ENCODE data around the gene UCK1. TPM values are rescaled to one million over a fixed set of nuclear protein-coding genes. Genes with fewer than 3 reads are reported as not detected.

UCK1 gene
- total and polyA plus RNA-seq, 2 of the 13 experiments (the other 11 are each of a cell fraction or from before 2014, with no cell fraction given) = 11.0 to 24.1 TPM

DNA sequence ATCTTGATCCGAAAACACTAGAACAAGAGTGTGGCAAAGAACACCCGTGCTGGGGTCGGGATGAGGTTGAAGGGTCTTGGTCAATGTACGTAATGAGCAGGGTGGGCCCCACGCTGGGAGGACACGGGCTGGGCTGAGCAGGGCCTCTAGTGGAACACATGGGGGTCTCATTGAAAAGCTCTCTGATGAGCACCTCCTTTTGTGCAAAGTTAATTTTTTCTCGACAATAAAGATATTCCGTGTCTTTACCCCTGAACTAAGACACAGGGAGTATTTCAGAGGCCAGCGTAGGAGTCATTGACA lies 8.0 kb downstream of the UCK1 start:
- Histone ChIP-seq H3K9me3 (ENCODE audit: low read length) (no peaks in the 10 kb centered on the region), H3K27me3 (ENCODE audit: control insufficient read depth in 1 of 2, insufficient read depth in 2 of 2, low read length in 2 of 2) (no peaks in the 10 kb centered on the region), H3K4me2 (ENCODE audit: low read depth, low read length) (no peak overlapping the region), H2AFZ (ENCODE audit: low read length) (no peak overlapping the region), H3K79me2 (ENCODE audit: insufficient read depth, low read length) (no peaks in the 10 kb centered on the region), H3K4me3 (replicated peaks in 1 of 3; ENCODE audit: insufficient read depth in 1 of 3, low read depth in 2 of 3, low read length in 3 of 3) (no peak overlapping the region), H4K20me1 (ENCODE audit: insufficient read depth, low read length) (no peaks in the 10 kb centered on the region), H3K9ac (ENCODE audit: insufficient read depth, low read depth, low read length) (no peak overlapping the region), H3K4me1 (ENCODE audit: insufficient read depth, low read length) (no peaks in the 10 kb centered on the region), H3K36me3 (replicated peaks in 1 of 2; ENCODE audit: control insufficient read depth in 1 of 2, insufficient read depth in 2 of 2, low read length in 2 of 2) (peaks cover 19 to 48% of the 10 kb centered on the region in 2 experiments), H3K27ac (ENCODE audit: extremely low read length, insufficient read depth, low read length) (no peak overlapping the region)
- intact Hi-C loops (cut with micrococcal nuclease; ENCODE audit: unreplicated experiment) = no loop called here
- no TSS peak for BruUV-seq (replicated peaks)
- no peak for ATAC-seq
- POLR2A ChIA-PET = no interaction called here
- in situ Hi-C loops (cut with HindIII; ENCODE audit: extremely low pct_ligation_motif_present, low pct_unique_long_range_greater_than_20kb) = no loop called here
- no peak for FAIRE-seq
- no peak for DNase-seq (ENCODE audit: low spot score)
- no peak for TF ChIP-seq DNMT3B (CRISPR knock-in tag; conservative IDR thresholded peaks at IDR 0.05)
- TF ChIP-seq DR1 (CRISPR knock-in tag; IDR thresholded peaks at IDR 0.05) = no peak
- TF ChIP-seq POLR2G (IDR thresholded peaks at IDR 0.05; ENCODE audit: low read depth, low read length) = 0 out of 2 replicates have a peak, but pooled peaks have one; percentile 5
- no peak for TF ChIP-seq KLF9 (CRISPR knock-in tag; IDR thresholded peaks at IDR 0.05; ENCODE audit: low read depth)
- TF ChIP-seq SMAD1 (CRISPR knock-in tag; IDR thresholded peaks at IDR 0.05; ENCODE audit: borderline replicate concordance, low read depth) = no peak
- no peak for TF ChIP-seq ZNF317 (CRISPR knock-in tag; IDR thresholded peaks at IDR 0.05)
- TF ChIP-seq, protein P1, sequence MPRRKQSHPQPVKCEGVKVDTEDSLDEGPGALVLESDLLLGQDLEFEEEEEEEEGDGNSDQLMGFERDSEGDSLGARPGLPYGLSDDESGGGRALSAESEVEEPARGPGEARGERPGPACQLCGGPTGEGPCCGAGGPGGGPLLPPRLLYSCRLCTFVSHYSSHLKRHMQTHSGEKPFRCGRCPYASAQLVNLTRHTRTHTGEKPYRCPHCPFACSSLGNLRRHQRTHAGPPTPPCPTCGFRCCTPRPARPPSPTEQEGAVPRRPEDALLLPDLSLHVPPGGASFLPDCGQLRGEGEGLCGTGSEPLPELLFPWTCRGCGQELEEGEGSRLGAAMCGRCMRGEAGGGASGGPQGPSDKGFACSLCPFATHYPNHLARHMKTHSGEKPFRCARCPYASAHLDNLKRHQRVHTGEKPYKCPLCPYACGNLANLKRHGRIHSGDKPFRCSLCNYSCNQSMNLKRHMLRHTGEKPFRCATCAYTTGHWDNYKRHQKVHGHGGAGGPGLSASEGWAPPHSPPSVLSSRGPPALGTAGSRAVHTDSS (CRISPR knock-in tag; conservative IDR thresholded peaks at IDR 0.05) = no peak
- no peak for TF ChIP-seq HOXA7 (CRISPR knock-in tag; IDR thresholded peaks at IDR 0.05)
- TF ChIP-seq ZNF552 (CRISPR knock-in tag; IDR thresholded peaks at IDR 0.05; ENCODE audit: borderline replicate concordance) = no peak
- TF ChIP-seq POLR2A (IDR thresholded peaks at IDR 0.05; ENCODE audit: insufficient read depth in 1 of 2, low read depth in 2 of 2, low read length in 2 of 2) = 0 out of 4 replicates have a peak, but pooled peaks of 1 of the 2 experiments have one; percentile 6
- TF ChIP-seq AGO2 (optimal IDR thresholded peaks at IDR 0.05; ENCODE audit: low read depth, low read length) = peak; percentile 44
- WGBS (ENCODE audit: low lambda C conversion rate) = 97% methylated on average over 9 of the region's 9 CpGs
- CTCF ChIA-PET (ENCODE audit: low intra/inter-chr PET ratio, low total read pairs) = no interaction called here

Data from HepG2 (cell line).